ENCODE results near the gene TUBB8. TPM values are rescaled to one million over a fixed set of nuclear protein-coding genes. Genes with fewer than 3 reads are reported as not detected.
A peak's percentile ranks its signal among the peaks of the same experiment; 100 is the strongest.
"Not testable (repeated sequence)": the region's sequence is repeated elsewhere in the genome, so short reads cannot be mapped to it uniquely, and the experiment has no call there.

Gene TUBB8
- total RNA-seq: under 1 TPM in 1 of 2 donors, not detected in 1; 0.40 TPM
- long read RNA-seq: 0 reads

- no peak for ATAC-seq
Measured at GRCh38 chr10:48996-49395, at the start of gene TUBB8. Gene TUBB8, minus strand, starts transcription at chr10:49296. Its CDS starts 58 bp downstream, at chr10:49238.

GRCh38 chr10:96466-96865 is 47.4 kb upstream of the TUBB8 start:
- ATAC-seq (no peak), DNase-seq (no peak)
- intact Hi-C loops (cut with DNase I, micrococcal nuclease): no loop called here

More at GRCh38 chr10:48996-49395, at the start of gene TUBB8:
- no peak for DNase-seq
- intact Hi-C loops (cut with DNase I, micrococcal nuclease): no loop called here

- DNase-seq (no peak), ATAC-seq (no peak)
- intact Hi-C loops (cut with DNase I, micrococcal nuclease): no loop called here
Measured at GRCh38 chr10:95356-96115, 46.4 kb upstream of the TUBB8 start.

- no peak for ATAC-seq
- intact Hi-C loops (cut with DNase I, micrococcal nuclease): no loop called here
- DNase-seq: no peak
Measured at GRCh38 chr10:94613-95012, 45.5 kb upstream of the TUBB8 start.

- DNase-seq (no peak), ATAC-seq (no peak)
- intact Hi-C loops (cut with DNase I, micrococcal nuclease): no loop called here
Measured at GRCh38 chr10:92846-93245, 43.8 kb upstream of the TUBB8 start.

GRCh38 chr10:92153-92552 is 43.1 kb upstream of the TUBB8 start:
- no peak for DNase-seq
- ATAC-seq: no peak
- intact Hi-C loops (cut with DNase I, micrococcal nuclease): no loop called here

GRCh38 chr10:91313-91712 is 42.2 kb upstream of the TUBB8 start:
- ATAC-seq: no peak
- intact Hi-C loops (cut with DNase I, micrococcal nuclease): no loop called here
- DNase-seq: no peak

- DNase-seq (no peak), ATAC-seq (no peak)
- intact Hi-C loops (cut with DNase I, micrococcal nuclease): no loop called here
Measured at GRCh38 chr10:90161-90560, 41.1 kb upstream of the TUBB8 start.

GRCh38 chr10:89248-89647 is 40.2 kb upstream of the TUBB8 start:
- ATAC-seq (no peak), DNase-seq (no peak)
- intact Hi-C loops (cut with DNase I, micrococcal nuclease): no loop called here

GRCh38 chr10:88253-88652 is 39.2 kb upstream of the TUBB8 start:
- intact Hi-C loops (cut with DNase I, micrococcal nuclease): no loop called here
- no peak for DNase-seq
- peak; percentile 47 for ATAC-seq

GRCh38 chr10:87177-88080 is 38.3 kb upstream of the TUBB8 start:
- DNase-seq (no peak), ATAC-seq (no peak)
- intact Hi-C loops (cut with DNase I, micrococcal nuclease): no loop called here

- DNase-seq (no peak), ATAC-seq (no peak)
- intact Hi-C loops (cut with DNase I, micrococcal nuclease): no loop called here
Measured at GRCh38 chr10:86031-86430, 36.9 kb upstream of the TUBB8 start.

- ATAC-seq: no peak
- DNase-seq: no peak
- intact Hi-C loops (cut with DNase I, micrococcal nuclease): no loop called here
Measured at GRCh38 chr10:85044-85443, 35.9 kb upstream of the TUBB8 start.

- no peak for ATAC-seq
- intact Hi-C loops (cut with DNase I, micrococcal nuclease): no loop called here
- DNase-seq: no peak
Measured at GRCh38 chr10:83930-84530, 34.9 kb upstream of the TUBB8 start.

- ATAC-seq (no peak), DNase-seq (no peak)
- intact Hi-C loops (cut with DNase I, micrococcal nuclease): no loop called here
Measured at GRCh38 chr10:80477-81105, 31.5 kb upstream of the TUBB8 start.

GRCh38 chr10:79532-80215 is 30.6 kb upstream of the TUBB8 start:
- intact Hi-C loops (cut with DNase I, micrococcal nuclease): no loop called here
- DNase-seq (no peak), ATAC-seq (no peak)

GRCh38 chr10:78556-78955 is 29.5 kb upstream of the TUBB8 start:
- DNase-seq (no peak), ATAC-seq (no peak)
- intact Hi-C loops (cut with DNase I, micrococcal nuclease): no loop called here

- ATAC-seq; intact Hi-C loops (cut with DNase I, micrococcal nuclease); DNase-seq: not testable (repeated sequence)
Measured at GRCh38 chr10:74266-74621, 25.1 kb upstream of the TUBB8 start.
